ENCODE data around the gene BAZ2B. TPM values are rescaled to one million over a fixed set of nuclear protein-coding genes. Genes with fewer than 3 reads are reported as not detected.

The BAZ2B gene
- total and polyA plus RNA-seq, 2 experiments from 2014 or later = 51.7 to 62.9 TPM

DNA sequence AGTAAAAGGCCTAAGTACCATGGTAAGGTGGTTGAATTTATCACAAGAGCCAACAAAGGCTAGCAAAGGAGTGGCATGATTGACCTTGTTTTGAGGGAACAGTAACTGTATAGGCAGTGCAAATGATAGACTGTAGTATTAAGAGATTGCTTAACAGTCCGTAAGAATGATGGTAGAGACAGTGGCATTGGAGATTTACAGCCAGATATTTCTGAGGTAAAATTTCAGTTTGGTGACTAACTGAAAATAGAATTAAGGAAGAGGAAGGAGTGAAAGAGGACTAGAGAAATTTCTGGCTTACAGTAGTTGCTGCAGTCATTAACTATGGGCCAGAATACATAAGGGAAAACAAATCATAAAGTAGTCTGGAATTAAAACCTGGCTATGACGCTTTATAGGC is 4.4 kb upstream of the BAZ2B start (continued):
- TF ChIP-seq, protein P1, sequence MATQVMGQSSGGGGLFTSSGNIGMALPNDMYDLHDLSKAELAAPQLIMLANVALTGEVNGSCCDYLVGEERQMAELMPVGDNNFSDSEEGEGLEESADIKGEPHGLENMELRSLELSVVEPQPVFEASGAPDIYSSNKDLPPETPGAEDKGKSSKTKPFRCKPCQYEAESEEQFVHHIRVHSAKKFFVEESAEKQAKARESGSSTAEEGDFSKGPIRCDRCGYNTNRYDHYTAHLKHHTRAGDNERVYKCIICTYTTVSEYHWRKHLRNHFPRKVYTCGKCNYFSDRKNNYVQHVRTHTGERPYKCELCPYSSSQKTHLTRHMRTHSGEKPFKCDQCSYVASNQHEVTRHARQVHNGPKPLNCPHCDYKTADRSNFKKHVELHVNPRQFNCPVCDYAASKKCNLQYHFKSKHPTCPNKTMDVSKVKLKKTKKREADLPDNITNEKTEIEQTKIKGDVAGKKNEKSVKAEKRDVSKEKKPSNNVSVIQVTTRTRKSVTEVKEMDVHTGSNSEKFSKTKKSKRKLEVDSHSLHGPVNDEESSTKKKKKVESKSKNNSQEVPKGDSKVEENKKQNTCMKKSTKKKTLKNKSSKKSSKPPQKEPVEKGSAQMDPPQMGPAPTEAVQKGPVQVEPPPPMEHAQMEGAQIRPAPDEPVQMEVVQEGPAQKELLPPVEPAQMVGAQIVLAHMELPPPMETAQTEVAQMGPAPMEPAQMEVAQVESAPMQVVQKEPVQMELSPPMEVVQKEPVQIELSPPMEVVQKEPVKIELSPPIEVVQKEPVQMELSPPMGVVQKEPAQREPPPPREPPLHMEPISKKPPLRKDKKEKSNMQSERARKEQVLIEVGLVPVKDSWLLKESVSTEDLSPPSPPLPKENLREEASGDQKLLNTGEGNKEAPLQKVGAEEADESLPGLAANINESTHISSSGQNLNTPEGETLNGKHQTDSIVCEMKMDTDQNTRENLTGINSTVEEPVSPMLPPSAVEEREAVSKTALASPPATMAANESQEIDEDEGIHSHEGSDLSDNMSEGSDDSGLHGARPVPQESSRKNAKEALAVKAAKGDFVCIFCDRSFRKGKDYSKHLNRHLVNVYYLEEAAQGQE (IDR thresholded peaks at IDR 0.05; ENCODE audit: unreplicated experiment) = no peak
- TF ChIP-seq EZH2 (IDR thresholded peaks at IDR 0.05; ENCODE audit: low read depth, unreplicated experiment) (no peak), STAT1 (IDR thresholded peaks at IDR 0.05; ENCODE audit: unreplicated experiment) (no peak), CREB1 (CRISPR knock-in tag; IDR thresholded peaks at IDR 0.05; ENCODE audit: low read depth) (no peak), JUNB (IDR thresholded peaks at IDR 0.05; ENCODE audit: unreplicated experiment) (no peak), POLR2AphosphoS5 (IDR thresholded peaks at IDR 0.05; ENCODE audit: low read depth) (no peak), ZNF331 (CRISPR knock-in tag; IDR thresholded peaks at IDR 0.05; ENCODE audit: low read depth) (no peak)
- TF ChIP-seq, protein P2, sequence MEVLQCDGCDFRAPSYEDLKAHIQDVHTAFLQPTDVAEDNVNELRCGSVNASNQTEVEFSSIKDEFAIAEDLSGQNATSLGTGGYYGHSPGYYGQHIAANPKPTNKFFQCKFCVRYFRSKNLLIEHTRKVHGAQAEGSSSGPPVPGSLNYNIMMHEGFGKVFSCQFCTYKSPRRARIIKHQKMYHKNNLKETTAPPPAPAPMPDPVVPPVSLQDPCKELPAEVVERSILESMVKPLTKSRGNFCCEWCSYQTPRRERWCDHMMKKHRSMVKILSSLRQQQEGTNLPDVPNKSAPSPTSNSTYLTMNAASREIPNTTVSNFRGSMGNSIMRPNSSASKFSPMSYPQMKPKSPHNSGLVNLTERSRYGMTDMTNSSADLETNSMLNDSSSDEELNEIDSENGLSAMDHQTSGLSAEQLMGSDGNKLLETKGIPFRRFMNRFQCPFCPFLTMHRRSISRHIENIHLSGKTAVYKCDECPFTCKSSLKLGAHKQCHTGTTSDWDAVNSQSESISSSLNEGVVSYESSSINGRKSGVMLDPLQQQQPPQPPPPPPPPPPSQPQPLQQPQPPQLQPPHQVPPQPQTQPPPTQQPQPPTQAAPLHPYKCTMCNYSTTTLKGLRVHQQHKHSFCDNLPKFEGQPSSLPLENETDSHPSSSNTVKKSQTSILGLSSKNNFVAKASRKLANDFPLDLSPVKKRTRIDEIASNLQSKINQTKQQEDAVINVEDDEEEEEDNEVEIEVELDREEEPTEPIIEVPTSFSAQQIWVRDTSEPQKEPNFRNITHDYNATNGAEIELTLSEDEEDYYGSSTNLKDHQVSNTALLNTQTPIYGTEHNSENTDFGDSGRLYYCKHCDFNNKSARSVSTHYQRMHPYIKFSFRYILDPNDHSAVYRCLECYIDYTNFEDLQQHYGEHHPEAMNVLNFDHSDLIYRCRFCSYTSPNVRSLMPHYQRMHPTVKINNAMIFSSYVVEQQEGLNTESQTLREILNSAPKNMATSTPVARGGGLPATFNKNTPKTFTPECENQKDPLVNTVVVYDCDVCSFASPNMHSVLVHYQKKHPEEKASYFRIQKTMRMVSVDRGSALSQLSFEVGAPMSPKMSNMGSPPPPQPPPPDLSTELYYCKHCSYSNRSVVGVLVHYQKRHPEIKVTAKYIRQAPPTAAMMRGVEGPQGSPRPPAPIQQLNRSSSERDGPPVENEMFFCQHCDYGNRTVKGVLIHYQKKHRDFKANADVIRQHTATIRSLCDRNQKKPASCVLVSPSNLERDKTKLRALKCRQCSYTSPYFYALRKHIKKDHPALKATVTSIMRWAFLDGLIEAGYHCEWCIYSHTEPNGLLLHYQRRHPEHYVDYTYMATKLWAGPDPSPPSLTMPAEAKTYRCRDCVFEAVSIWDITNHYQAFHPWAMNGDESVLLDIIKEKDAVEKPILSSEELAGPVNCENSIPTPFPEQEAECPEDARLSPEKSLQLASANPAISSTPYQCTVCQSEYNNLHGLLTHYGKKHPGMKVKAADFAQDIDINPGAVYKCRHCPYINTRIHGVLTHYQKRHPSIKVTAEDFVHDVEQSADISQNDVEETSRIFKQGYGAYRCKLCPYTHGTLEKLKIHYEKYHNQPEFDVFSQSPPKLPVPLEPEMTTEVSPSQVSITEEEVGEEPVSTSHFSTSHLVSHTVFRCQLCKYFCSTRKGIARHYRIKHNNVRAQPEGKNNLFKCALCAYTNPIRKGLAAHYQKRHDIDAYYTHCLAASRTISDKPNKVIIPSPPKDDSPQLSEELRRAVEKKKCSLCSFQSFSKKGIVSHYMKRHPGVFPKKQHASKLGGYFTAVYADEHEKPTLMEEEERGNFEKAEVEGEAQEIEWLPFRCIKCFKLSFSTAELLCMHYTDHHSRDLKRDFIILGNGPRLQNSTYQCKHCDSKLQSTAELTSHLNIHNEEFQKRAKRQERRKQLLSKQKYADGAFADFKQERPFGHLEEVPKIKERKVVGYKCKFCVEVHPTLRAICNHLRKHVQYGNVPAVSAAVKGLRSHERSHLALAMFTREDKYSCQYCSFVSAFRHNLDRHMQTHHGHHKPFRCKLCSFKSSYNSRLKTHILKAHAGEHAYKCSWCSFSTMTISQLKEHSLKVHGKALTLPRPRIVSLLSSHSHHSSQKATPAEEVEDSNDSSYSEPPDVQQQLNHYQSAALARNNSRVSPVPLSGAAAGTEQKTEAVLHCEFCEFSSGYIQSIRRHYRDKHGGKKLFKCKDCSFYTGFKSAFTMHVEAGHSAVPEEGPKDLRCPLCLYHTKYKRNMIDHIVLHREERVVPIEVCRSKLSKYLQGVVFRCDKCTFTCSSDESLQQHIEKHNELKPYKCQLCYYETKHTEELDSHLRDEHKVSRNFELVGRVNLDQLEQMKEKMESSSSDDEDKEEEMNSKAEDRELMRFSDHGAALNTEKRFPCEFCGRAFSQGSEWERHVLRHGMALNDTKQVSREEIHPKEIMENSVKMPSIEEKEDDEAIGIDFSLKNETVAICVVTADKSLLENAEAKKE (CRISPR knock-in tag; IDR thresholded peaks at IDR 0.05) = no peak

All from GM23338 (cell line).